Activated T-helper 2 cell treated with anti-CD3 and anti-CD28 coated beads, Interferon-gamma antibody, Interleukin-2, Interleukin-4, amounts not matched to agents 10 μg/mL and 5 μg/mL and 100 μg/mL, durations not matched to agents 14 hours and 24 hours and 36 hours (primary cell): ENCODE results near the gene TMEM154. TPM values are rescaled to one million over a fixed set of nuclear protein-coding genes. Genes with fewer than 3 reads are reported as not detected.

Experiments used
- DNase-seq: peaks from one replicate; pipeline ENCODE4 v3.0.0; 2021; ENCODE audit warnings: low spot score
- H3K27ac Mint-ChIP-seq: one replicate; pipeline ENCODE4 v1.8.0; 2021; ENCODE audit warnings: mixed read lengths
- H3K27me3 Mint-ChIP-seq: one replicate; pipeline ENCODE4 v1.8.0; 2021; ENCODE audit warnings: low read depth, mixed read lengths
- H3K36me3 Mint-ChIP-seq: one replicate; pipeline ENCODE4 v1.8.0; 2021; ENCODE audit warnings: low read depth, mixed read lengths
- H3K4me1 Mint-ChIP-seq: one replicate; pipeline ENCODE4 v1.8.0; 2021; ENCODE audit warnings: low read depth, mixed read lengths
- H3K4me3 Mint-ChIP-seq: one replicate; pipeline ENCODE4 v1.8.0; 2021; ENCODE audit warnings: low read depth, mild to moderate bottlenecking, moderate library complexity, mixed read lengths
- H3K9me3 Mint-ChIP-seq: one replicate; pipeline ENCODE4 v1.8.0; 2021; ENCODE audit warnings: mixed read lengths
- intact Hi-C: fragments of 100-400 bp; cut with micrococcal nuclease; formaldehyde crosslinking; loops from one replicate; pipeline ENCODE4 v1.15.1; 2023
- total RNA-seq: library from RNA; stranded (reverse); gene quantifications from 2 replicates; pipeline ENCODE4 v1.2.3, GENCODE V29; 2022

The TMEM154 gene
- total RNA-seq, 1 donor from 2014 or later = 10.3 TPM

- Mint-ChIP-seq H3K4me3 (no peak overlapping the region), H3K9me3 (peaks cover 15% of the 10 kb centered on the region), H3K27me3 (peaks cover 11% of the 10 kb centered on the region), H3K4me1 (peaks cover 3% of the 10 kb centered on the region), H3K36me3 (peaks cover 5% of the 10 kb centered on the region), H3K27ac (no peak overlapping the region)
- no peak for DNase-seq
- intact Hi-C loops = no loop called here
These were observed 28.6 kb upstream of the TMEM154 start for GRCh38 chr4:152708361-152708760.

DNA sequence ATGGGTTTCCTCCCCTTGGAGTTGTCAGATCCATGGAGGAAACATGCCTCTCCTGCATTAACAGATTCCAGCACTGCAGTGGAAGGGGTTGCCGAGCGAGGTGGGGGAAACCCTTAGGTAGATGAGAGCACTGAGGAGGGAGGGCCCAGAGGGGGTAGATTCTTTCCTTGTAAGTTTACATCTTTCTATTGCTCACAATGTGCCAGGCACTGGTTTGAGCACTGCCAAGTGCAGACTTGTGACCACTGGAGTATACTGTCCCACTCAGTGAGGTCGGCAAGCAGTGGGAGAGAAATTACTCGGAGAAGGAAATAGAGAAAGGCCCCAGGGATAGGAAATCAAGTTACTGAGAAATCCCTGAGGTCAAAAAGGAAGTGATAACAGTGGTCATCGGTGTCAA lies 27.8 kb upstream of the TMEM154 start:
- no peak overlapping the region for H3K27ac Mint-ChIP-seq
- intact Hi-C loops = no loop called here
- no peak for DNase-seq
- peaks cover 15% of the 10 kb centered on the region for H3K9me3 Mint-ChIP-seq
- H3K4me3 Mint-ChIP-seq = no peak overlapping the region
- H3K4me1 Mint-ChIP-seq = peaks cover 3% of the 10 kb centered on the region
- peaks cover 8% of the 10 kb centered on the region for H3K27me3 Mint-ChIP-seq
- H3K36me3 Mint-ChIP-seq = peaks cover 5% of the 10 kb centered on the region

DNA sequence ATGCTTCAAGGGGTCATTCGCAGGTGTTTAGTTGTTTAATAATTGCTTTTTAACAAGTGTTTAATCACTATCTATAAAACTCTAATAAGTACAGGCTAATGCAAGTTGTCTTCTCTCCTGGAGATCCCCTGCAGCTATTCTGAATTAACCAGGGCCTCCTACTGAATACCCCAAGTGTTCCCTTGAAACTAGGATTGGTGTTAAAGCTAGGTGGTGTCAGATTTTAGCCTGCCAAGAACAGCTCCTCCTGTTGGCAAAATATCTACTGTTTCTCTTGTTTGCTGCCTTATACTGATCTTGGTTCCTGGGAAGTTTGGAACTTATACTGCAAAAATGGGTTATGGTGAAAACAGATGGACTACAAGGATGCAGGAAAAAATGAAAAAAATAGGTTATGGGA lies 26.1 kb upstream of the TMEM154 start:
- DNase-seq = no peak
- peaks cover 11% of the 10 kb centered on the region for H3K27me3 Mint-ChIP-seq
- H3K36me3 Mint-ChIP-seq = peaks cover 5% of the 10 kb centered on the region
- peaks cover 3% of the 10 kb centered on the region for H3K4me1 Mint-ChIP-seq
- intact Hi-C loops = no loop called here
- H3K4me3 Mint-ChIP-seq = no peak overlapping the region
- H3K27ac Mint-ChIP-seq = no peak overlapping the region
- H3K9me3 Mint-ChIP-seq = peaks cover 15% of the 10 kb centered on the region

- H3K4me1 Mint-ChIP-seq = peaks cover 3% of the 10 kb centered on the region
- peaks cover 5% of the 10 kb centered on the region for H3K36me3 Mint-ChIP-seq
- no peak overlapping the region for H3K4me3 Mint-ChIP-seq
- no peak overlapping the region for H3K27ac Mint-ChIP-seq
- peaks cover 15% of the 10 kb centered on the region for H3K9me3 Mint-ChIP-seq
- peaks cover 13% of the 10 kb centered on the region for H3K27me3 Mint-ChIP-seq
- no peak for DNase-seq
- intact Hi-C loops = no loop called here
These were observed 25.0 kb upstream of the TMEM154 start for GRCh38 chr4:152704788-152705187.

DNA sequence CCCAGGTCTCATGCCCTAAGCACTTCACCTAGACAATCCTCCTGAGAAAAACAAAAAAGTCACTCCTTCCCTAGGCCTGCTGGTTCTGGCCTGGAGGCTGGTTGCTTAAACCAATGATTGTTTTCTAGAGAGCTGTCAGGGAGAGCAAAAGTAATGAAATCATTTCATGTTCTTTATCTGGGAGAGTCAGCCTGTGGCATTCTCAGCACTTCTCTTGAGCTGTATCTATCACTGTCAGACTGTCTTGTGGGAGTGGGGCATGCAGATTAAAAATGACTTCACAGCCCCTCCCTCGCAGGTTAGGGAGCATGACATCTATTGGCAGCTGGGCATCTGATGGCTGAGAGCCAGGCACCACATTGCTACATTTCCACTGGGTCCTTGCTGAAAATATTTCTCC lies 20.4 kb upstream of the TMEM154 start:
- peaks cover 13% of the 10 kb centered on the region for H3K4me1 Mint-ChIP-seq
- intact Hi-C loops = no loop called here
- H3K27ac Mint-ChIP-seq = no peak overlapping the region
- no peak overlapping the region for H3K4me3 Mint-ChIP-seq
- H3K36me3 Mint-ChIP-seq = no peaks in the 10 kb centered on the region
- H3K9me3 Mint-ChIP-seq = peaks cover 6% of the 10 kb centered on the region
- no peak for DNase-seq
- peaks cover 10% of the 10 kb centered on the region for H3K27me3 Mint-ChIP-seq

GRCh38 chr4:152699313-152699712 lies 19.5 kb upstream of the TMEM154 start:
- peaks cover 13% of the 10 kb centered on the region for H3K4me1 Mint-ChIP-seq
- H3K27me3 Mint-ChIP-seq = peaks cover 7% of the 10 kb centered on the region
- no peaks in the 10 kb centered on the region for H3K36me3 Mint-ChIP-seq
- no peak for DNase-seq
- intact Hi-C loops = no loop called here
- no peak overlapping the region for H3K4me3 Mint-ChIP-seq
- H3K27ac Mint-ChIP-seq = no peak overlapping the region
- H3K9me3 Mint-ChIP-seq = no peaks in the 10 kb centered on the region

DNA sequence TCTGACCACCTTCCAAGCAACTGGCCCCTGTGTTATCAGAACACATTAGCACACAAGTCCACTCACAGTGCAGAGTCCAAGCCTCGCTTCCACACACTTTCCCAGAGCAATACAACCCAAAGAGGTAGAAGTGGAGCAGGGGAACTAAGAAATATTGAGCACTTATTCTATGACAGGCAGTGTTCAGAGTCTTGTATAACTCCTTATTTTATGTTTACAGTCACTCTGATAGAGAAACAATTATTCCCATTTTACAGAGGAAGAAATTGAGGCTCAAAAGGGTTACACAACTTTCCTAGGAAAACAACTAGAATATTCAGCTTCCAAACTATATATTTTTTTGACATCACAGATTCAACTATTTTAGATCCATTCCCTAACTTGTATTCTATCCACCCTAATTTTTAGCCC lies 18.3 kb upstream of the TMEM154 start:
- Mint-ChIP-seq H3K9me3 (no peaks in the 10 kb centered on the region), H3K27ac (no peak overlapping the region), H3K4me3 (no peak overlapping the region), H3K27me3 (peaks cover 6% of the 10 kb centered on the region), H3K4me1 (peaks cover 13% of the 10 kb centered on the region), H3K36me3 (no peaks in the 10 kb centered on the region)
- intact Hi-C loops = no loop called here
- DNase-seq = no peak

DNA sequence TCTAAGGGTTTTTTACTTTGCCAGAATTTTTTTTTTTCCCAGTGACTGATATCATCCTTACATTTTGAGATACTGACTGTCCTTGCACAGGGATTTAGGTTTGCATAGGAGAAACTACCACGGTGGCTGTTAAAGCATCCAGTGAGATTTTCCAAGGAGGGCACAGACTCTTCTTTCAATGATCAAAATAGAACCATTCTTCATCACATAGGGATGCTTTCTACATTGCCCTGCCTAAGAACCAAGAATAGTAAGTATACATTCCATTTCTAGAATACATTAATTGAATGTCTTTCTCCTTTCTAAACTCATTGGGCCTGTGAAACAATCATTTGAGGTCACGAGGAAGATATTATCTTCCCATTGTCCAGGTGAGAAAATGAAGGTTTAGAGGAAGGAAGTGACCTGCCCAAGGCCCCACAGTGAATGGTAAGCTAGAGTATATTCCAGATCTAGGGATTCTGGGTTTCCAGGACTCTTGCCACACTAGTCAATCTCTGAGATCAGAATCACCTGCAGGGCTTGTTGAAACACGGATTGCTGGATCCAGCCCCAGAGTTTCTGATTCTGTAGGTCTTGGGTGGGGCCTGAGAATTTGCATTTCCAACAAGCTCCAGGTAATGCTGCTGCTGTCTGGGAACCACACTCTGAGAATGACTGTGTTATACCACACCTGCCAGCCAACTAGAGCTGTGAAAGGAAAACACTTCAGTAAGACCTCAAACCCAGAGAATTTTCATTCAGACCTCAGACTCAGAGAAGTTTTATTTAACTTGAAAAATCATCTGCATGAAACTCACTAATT lies 17.7 kb upstream of the TMEM154 start:
- Mint-ChIP-seq H3K27me3 (peaks cover 6% of the 10 kb centered on the region), H3K27ac (no peak overlapping the region), H3K4me1 (peaks cover 13% of the 10 kb centered on the region), H3K36me3 (no peaks in the 10 kb centered on the region), H3K9me3 (no peaks in the 10 kb centered on the region), H3K4me3 (no peak overlapping the region)
- DNase-seq = no peak
- intact Hi-C loops = loop anchor here (2.0 kb wide), 1 partner anchor 17 kb away; no protein-coding TSS in a partner anchor

- no peaks in the 10 kb centered on the region for H3K9me3 Mint-ChIP-seq
- H3K27ac Mint-ChIP-seq = no peak overlapping the region
- H3K4me1 Mint-ChIP-seq = peaks cover 13% of the 10 kb centered on the region
- intact Hi-C loops = loop anchor here (2.0 kb wide), 1 partner anchor 16 kb away; no protein-coding TSS in a partner anchor
- peak; percentile 41 for DNase-seq
- H3K4me3 Mint-ChIP-seq = no peak overlapping the region
- peaks cover 4% of the 10 kb centered on the region for H3K27me3 Mint-ChIP-seq
- H3K36me3 Mint-ChIP-seq = no peaks in the 10 kb centered on the region
These were observed 17.0 kb upstream of the TMEM154 start for GRCh38 chr4:152696764-152697261.

GRCh38 chr4:152693871-152694270 lies 14.1 kb upstream of the TMEM154 start:
- peaks cover 15% of the 10 kb centered on the region for H3K4me1 Mint-ChIP-seq
- H3K9me3 Mint-ChIP-seq = no peaks in the 10 kb centered on the region
- H3K4me3 Mint-ChIP-seq = no peak overlapping the region
- no peak for DNase-seq
- intact Hi-C loops = no loop called here
- no peak overlapping the region for H3K27ac Mint-ChIP-seq
- H3K36me3 Mint-ChIP-seq = no peaks in the 10 kb centered on the region
- peaks cover 7% of the 10 kb centered on the region for H3K27me3 Mint-ChIP-seq

DNA sequence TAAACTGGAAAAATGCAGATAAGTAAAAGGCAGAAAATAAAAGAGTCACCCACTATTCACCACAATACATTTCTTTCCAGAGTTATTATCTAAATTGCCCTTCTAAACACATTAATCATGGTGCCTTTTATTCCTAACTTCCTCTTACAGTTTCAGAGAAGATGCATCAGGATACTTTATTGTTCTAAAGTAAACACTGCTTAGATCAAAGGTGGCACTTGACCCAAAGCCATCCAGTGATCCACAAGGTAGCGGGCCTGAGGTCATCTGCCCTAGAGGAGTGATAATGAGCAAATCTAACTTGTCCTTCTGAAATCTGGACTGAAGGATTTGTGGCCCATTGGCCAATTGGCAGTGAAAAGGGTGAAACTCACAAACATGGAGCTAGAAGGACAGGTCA lies 12.0 kb upstream of the TMEM154 start:
- Mint-ChIP-seq H3K36me3 (no peaks in the 10 kb centered on the region), H3K9me3 (no peaks in the 10 kb centered on the region), H3K27me3 (peaks cover 14% of the 10 kb centered on the region), H3K4me1 (peaks cover 8% of the 10 kb centered on the region), H3K27ac (no peak overlapping the region), H3K4me3 (no peak overlapping the region)
- no peak for DNase-seq
- intact Hi-C loops = no loop called here

DNA sequence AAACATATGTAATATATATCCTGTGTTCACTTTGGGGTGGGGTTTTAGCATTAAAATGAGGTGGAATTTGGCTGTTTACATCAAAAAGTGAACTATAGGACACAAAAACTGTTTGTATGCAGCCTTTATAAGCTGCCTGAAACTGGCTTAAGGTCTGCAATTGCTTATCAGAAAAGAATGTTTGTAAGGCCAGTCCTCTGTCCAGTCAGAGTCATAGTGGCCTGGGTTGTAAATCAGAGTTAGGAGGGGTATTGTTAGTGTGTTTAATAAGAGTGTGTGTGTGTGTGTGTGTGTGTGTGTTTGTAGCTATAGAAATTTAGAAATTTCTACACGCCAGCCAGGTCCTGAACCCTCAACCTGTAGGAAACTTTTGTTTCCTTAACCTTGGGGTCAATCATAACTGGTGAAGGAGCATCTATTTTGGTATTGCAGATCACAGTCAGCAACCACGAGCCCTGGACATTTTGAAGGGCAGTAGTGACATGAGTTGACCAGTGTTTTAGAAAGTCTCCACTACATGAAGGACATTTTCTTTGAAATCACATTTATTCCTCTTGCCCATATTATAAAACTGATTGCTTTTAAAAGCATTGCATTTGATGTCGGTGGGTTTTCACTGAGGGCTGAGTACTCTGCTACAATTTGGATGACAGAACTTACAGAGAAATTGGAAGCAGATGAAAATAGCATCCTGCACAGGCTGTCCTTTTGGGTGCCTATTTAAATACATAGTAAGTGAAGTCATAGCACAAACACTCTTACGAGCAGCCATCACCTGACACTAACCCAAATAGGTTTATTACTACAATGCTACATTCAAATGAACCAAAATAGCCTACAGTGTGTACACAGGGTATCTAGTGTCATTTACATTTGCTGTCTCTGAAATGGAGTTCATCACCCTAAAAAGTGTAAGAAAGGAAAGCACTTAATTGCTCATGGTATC lies 11.2 kb upstream of the TMEM154 start:
- no peak overlapping the region for H3K4me3 Mint-ChIP-seq
- peaks cover 18% of the 10 kb centered on the region for H3K27me3 Mint-ChIP-seq
- no peak for DNase-seq
- no peaks in the 10 kb centered on the region for H3K36me3 Mint-ChIP-seq
- no peak overlapping the region for H3K27ac Mint-ChIP-seq
- no peaks in the 10 kb centered on the region for H3K9me3 Mint-ChIP-seq
- peaks cover 4% of the 10 kb centered on the region for H3K4me1 Mint-ChIP-seq
- intact Hi-C loops = no loop called here
